Activated CD8-positive, alpha-beta memory T cell treated with anti-CD3 and anti-CD28 coated beads for 48 hours (primary cell): ENCODE results near the gene CELF5.
"Not testable (repeated sequence)": the region's sequence is repeated elsewhere in the genome, so short reads cannot be mapped to it uniquely, and the experiment has no call there.

Source experiments
- DNase-seq, 3 experiments: peaks; one replicate each; pipeline ENCODE4 v3.0.0-alpha.2; 2020; ENCODE audit warnings: low read depth in 2 of 3, low spot score in 2 of 3

Gene CELF5

GRCh38 chr19:3340340-3340739, 115.9 kb downstream of the CELF5 start:
- no peak for DNase-seq

- no peak for DNase-seq
Observed at GRCh38 chr19:3342246-3342645, 117.8 kb downstream of the CELF5 start.

- not testable (repeated sequence) for DNase-seq
Observed at GRCh38 chr19:3342962-3343361, 118.5 kb downstream of the CELF5 start.

GRCh38 chr19:3343619-3344502, 119.4 kb downstream of the CELF5 start:
- DNase-seq = no peak

- no peak for DNase-seq
Observed at GRCh38 chr19:3344608-3345598, 120.4 kb downstream of the CELF5 start.

- no peak for DNase-seq
Observed at GRCh38 chr19:3345850-3346460, 121.5 kb downstream of the CELF5 start.
